Astrocyte of the spinal cord (primary cell): ENCODE data around the gene SHOX.

Experiments
- DNase-seq: peaks from one replicate; pipeline ENCODE4 v3.0.0; 2011; ENCODE audit warnings: low read depth, low spot score
- H3K4me3 ChIP-seq: 2 replicates; pipeline ENCODE4 v1.5.1; 2011; ENCODE audit warnings: low read depth, mild to moderate bottlenecking, low read length, moderate library complexity
- in situ Hi-C: cut with HindIII; loops from 2 replicates; pipeline ENCODE4 v1.10.0; 2017; ENCODE audit warnings: low sequenced_read_pairs
- TF ChIP-seq, protein P1 (sequence below): IDR thresholded peaks from 2 replicates; pipeline ENCODE4 v1.5.1; 2012; ENCODE audit warnings: low read depth, mild to moderate bottlenecking, low read length, inconsistent platforms

Gene SHOX

DNA sequence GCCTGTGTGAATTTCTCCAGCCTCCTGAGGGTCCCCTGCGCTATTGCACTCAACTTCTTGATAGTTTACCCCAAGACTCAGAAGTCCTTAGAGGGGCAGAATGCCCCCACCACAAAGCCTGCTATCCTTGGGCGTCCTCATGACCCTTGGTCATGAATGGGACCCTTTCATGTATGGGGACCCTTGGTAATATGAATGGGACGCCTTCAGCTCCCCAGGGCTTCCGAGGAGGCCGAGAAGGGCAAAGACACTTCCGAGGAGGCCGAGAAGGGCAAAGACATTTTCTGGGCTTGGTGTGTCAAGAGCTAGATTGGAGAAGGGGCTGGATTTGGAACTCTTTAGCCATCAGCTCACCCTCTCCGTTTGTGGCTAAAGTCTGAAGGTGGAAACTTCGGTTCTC is 8.6 kb downstream of the SHOX start:
- in situ Hi-C loops: no loop called here
- no peak overlapping the region for H3K4me3 ChIP-seq
- no peak for DNase-seq
- TF ChIP-seq, protein P1, sequence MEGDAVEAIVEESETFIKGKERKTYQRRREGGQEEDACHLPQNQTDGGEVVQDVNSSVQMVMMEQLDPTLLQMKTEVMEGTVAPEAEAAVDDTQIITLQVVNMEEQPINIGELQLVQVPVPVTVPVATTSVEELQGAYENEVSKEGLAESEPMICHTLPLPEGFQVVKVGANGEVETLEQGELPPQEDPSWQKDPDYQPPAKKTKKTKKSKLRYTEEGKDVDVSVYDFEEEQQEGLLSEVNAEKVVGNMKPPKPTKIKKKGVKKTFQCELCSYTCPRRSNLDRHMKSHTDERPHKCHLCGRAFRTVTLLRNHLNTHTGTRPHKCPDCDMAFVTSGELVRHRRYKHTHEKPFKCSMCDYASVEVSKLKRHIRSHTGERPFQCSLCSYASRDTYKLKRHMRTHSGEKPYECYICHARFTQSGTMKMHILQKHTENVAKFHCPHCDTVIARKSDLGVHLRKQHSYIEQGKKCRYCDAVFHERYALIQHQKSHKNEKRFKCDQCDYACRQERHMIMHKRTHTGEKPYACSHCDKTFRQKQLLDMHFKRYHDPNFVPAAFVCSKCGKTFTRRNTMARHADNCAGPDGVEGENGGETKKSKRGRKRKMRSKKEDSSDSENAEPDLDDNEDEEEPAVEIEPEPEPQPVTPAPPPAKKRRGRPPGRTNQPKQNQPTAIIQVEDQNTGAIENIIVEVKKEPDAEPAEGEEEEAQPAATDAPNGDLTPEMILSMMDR: no peak

GRCh38 chrX:640641-641040 is 10.1 kb downstream of the SHOX start:
- in situ Hi-C loops: no loop called here
- TF ChIP-seq, protein P1: no peak
- no peak overlapping the region for H3K4me3 ChIP-seq
- no peak for DNase-seq

GRCh38 chrX:641671-642435 is 11.3 kb downstream of the SHOX start:
- no peak for DNase-seq
- TF ChIP-seq, protein P1: no peak
- in situ Hi-C loops: no loop called here
- H3K4me3 ChIP-seq: no peak overlapping the region

- H3K4me3 ChIP-seq: no peak overlapping the region
- TF ChIP-seq, protein P1: no peak
- in situ Hi-C loops: no loop called here
- DNase-seq: no peak
Measured at GRCh38 chrX:642436-643240, 12.0 kb downstream of the SHOX start.

DNA sequence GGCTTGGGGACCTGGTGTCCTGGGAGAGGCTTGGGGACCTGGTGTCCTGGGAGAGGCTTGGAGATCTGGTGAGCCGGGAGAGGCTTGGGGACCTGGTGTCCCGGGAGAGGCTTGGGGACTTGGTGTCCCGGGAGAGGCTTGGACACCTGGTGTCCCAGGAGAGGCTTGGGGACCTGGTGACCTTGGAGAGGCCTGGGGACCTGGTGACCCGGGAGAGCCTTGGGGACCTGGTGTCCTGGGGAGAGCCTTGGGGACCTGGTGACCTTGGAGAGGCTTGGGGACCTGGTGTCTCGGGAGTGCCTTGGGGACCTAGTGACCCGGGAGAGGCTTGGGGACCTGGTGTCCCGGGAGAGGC is 12.6 kb downstream of the SHOX start:
- DNase-seq: no peak
- TF ChIP-seq, protein P1: no peak
- in situ Hi-C loops: no loop called here
- H3K4me3 ChIP-seq: no peak overlapping the region

DNA sequence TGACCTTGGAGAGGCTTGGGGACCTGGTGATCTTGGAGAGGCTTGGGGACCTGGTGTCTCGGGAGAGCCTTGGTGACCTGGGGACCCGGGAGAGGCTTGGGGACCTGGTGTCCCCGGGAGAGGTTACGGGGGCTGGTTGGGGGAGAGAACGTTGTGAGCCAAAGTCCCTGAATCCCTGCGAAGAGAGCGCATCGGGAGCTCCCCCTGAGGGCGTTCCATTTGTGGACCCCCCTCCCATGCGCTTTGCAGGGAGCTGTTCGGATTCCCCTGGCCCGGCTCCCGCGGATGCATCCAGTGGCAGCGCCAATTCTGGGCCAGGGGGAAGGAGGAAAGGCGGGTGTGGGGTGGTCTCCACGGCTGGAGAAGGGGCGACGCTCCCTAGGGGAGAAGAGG is 13.3 kb downstream of the SHOX start:
- DNase-seq: no peak
- in situ Hi-C loops: no loop called here
- TF ChIP-seq, protein P1: no peak
- no peak overlapping the region for H3K4me3 ChIP-seq
